ENCODE results near the gene MAPK7. TPM values are rescaled to one million over a fixed set of nuclear protein-coding genes. Genes with fewer than 3 reads are reported as not detected.

MAPK7 gene
- total RNA-seq, 1 experiment from 2014 or later = 43.1 TPM

- Histone ChIP-seq H3K36me3 (no peaks in the 10 kb centered on the region), H3K27ac (no peak overlapping the region), H3K4me1 (peaks cover 5% of the 10 kb centered on the region; the same call in 1 of the 2 replicates), H3K4me3 (no peak overlapping the region), H3K27me3 (peaks cover 3% of the 10 kb centered on the region; the same call in 1 of the 2 replicates), H3K9me3 (replicated peaks) (no peaks in the 10 kb centered on the region)
- no peak for DNase-seq
Observed at GRCh38 chr17:19415806-19416775, 37.8 kb downstream of the MAPK7 start.

GRCh38 chr17:19417611-19418010, 39.3 kb downstream of the MAPK7 start:
- Histone ChIP-seq H3K27ac (no peak overlapping the region), H3K9me3 (replicated peaks) (no peaks in the 10 kb centered on the region), H3K4me3 (no peak overlapping the region), H3K27me3 (peaks cover 10% of the 10 kb centered on the region), H3K36me3 (no peaks in the 10 kb centered on the region), H3K4me1 (no peaks in the 10 kb centered on the region)
- no peak for DNase-seq

DNA sequence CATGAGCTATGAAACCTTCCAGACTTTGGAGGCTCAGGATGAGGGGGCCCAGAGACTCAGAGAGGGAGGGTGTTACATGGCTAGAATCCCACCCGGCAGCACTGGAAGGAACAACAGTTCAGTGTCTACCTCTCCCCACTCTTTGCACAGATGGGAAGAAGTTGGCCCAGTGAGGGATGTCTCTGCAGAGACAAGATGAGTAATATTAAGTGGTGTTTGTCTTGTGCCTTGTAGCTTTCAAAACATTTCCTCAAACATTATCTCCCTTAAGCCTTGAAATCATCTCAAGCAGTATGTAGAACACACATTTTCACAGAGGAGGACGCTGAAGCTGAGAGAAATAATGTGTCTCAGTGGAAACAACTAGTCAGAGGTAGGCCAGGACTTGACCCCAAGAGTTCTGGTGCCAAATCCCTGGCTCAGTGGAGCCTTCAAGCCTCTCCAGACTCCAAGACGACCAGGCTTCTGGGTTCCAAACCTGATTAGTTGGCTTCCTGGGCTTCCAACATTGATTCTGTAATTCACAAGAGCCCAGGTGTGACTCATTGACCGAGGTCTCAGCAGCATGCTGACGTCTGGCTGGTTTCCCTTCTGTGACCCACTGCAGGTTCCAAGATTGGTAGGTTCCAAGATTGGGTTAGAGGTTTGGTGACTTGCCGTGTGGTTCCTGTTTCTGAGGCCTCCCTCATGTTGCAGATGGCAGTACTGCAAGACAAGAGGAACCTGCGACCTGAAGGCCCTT, 40.1 kb downstream of the MAPK7 start:
- no peak overlapping the region for H3K4me3 ChIP-seq
- no peak overlapping the region for H3K27ac ChIP-seq
- H3K36me3 ChIP-seq = no peaks in the 10 kb centered on the region
- no peak for DNase-seq
- no peaks in the 10 kb centered on the region for H3K4me1 ChIP-seq
- peaks cover 10% of the 10 kb centered on the region for H3K27me3 ChIP-seq
- no peaks in the 10 kb centered on the region for H3K9me3 ChIP-seq (replicated peaks)

DNA sequence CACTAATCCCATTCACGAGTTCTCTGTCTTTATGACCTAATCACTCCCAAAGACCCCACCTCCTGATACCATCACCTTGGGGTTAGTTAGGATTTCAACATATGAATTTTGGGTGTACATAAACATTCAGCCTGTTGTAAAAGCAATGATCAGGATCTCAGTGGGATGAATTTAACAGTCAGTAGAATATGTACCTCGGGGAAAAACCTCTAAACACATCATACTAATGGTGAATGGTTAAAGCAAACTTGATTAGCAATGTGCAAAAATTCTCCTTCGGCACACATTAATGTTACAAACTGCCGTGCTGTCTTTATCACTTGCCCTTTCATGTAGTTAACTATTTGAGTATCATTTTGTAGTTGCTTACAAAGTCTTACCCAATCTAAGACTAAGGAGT, 42.9 kb downstream of the MAPK7 start:
- no peak for DNase-seq
- no peaks in the 10 kb centered on the region for H3K36me3 ChIP-seq
- no peak overlapping the region for H3K4me3 ChIP-seq
- H3K27me3 ChIP-seq = peaks cover 10% of the 10 kb centered on the region
- no peaks in the 10 kb centered on the region for H3K9me3 ChIP-seq (replicated peaks)
- no peaks in the 10 kb centered on the region for H3K4me1 ChIP-seq
- H3K27ac ChIP-seq = no peak overlapping the region

- no peak for DNase-seq
- H3K4me3 ChIP-seq = no peak overlapping the region
Observed at GRCh38 chr17:19421926-19422325, 43.6 kb downstream of the MAPK7 start.

GRCh38 chr17:19424934-19425868, 46.9 kb downstream of the MAPK7 start:
- no peak overlapping the region for H3K27ac ChIP-seq
- no peak overlapping the region for H3K4me3 ChIP-seq
- no peaks in the 10 kb centered on the region for H3K36me3 ChIP-seq
- no peaks in the 10 kb centered on the region for H3K9me3 ChIP-seq (replicated peaks)
- no peaks in the 10 kb centered on the region for H3K4me1 ChIP-seq
- peaks cover 10% of the 10 kb centered on the region for H3K27me3 ChIP-seq
- no peak for DNase-seq

More at GRCh38 chr17:19421926-19422325, 43.6 kb downstream of the MAPK7 start:
- no peaks in the 10 kb centered on the region for H3K36me3 ChIP-seq
- H3K27me3 ChIP-seq = peaks cover 10% of the 10 kb centered on the region
- no peaks in the 10 kb centered on the region for H3K9me3 ChIP-seq (replicated peaks)
- H3K4me1 ChIP-seq = no peaks in the 10 kb centered on the region
- H3K27ac ChIP-seq = no peak overlapping the region

GRCh38 chr17:19426631-19427030, 48.3 kb downstream of the MAPK7 start:
- no peaks in the 10 kb centered on the region for H3K4me1 ChIP-seq
- no peak overlapping the region for H3K27ac ChIP-seq
- H3K4me3 ChIP-seq = no peak overlapping the region
- no peaks in the 10 kb centered on the region for H3K9me3 ChIP-seq (replicated peaks)
- H3K27me3 ChIP-seq = peaks cover 6% of the 10 kb centered on the region
- DNase-seq = no peak
- no peaks in the 10 kb centered on the region for H3K36me3 ChIP-seq

DNA sequence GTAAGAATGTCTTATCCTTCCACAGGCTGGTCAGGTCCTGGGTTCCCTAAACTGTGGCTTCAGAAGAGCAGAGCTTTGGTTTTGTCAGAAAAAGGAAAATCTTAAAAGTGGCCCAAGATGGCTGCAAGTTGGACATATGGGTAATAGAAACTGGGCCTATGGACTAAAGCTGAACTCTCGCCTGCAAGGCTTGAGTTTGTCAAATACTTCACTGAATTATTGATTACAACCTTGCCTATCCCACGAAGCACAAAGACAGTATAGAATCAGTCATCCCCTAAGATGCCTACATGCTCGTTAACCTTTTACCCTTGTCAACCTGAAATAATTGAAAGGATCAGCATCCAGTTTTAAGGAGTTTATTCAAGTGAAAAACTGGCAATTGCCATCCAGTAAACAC, 53.4 kb downstream of the MAPK7 start:
- no peak overlapping the region for H3K27ac ChIP-seq
- no peaks in the 10 kb centered on the region for H3K4me1 ChIP-seq
- no peaks in the 10 kb centered on the region for H3K9me3 ChIP-seq (replicated peaks)
- no peaks in the 10 kb centered on the region for H3K27me3 ChIP-seq
- H3K4me3 ChIP-seq = no peak overlapping the region
- H3K36me3 ChIP-seq = no peaks in the 10 kb centered on the region
- DNase-seq = no peak

Other genes with a start within 250 kb of the MAPK7 start
- 56.4 and 64.1 TPM in 2 replicates for gene EPN2, start 141.1 kb upstream of the MAPK7 start, total RNA-seq (2014; rRNA removed; shearing (Covaris generic))
- 15.2 and 15.3 TPM in 2 replicates for gene B9D1, start 15.8 kb upstream of the MAPK7 start, total RNA-seq (2014; rRNA removed; shearing (Covaris generic))
- gene MFAP4, start 8.7 kb downstream of the MAPK7 start, total RNA-seq (2014; rRNA removed; shearing (Covaris generic)) = 79.6 and 82.5 TPM in 2 replicates
- gene RNF112, start 32.7 kb downstream of the MAPK7 start, total RNA-seq (2014; rRNA removed; shearing (Covaris generic)) = 1.2 and 2.4 TPM in 2 replicates
- not detected in 2 replicates for gene SLC47A1, start 155.4 kb downstream of the MAPK7 start, total RNA-seq (2014; rRNA removed; shearing (Covaris generic))